ENCODE results near the gene KLHL10. TPM values are rescaled to one million over a fixed set of nuclear protein-coding genes. Genes with fewer than 3 reads are reported as not detected.

KLHL10 gene
- total and polyA plus RNA-seq, 2 of the 13 experiments (the other 11 are each of a cell fraction or from before 2014, with no cell fraction given): 0.04 to 0.08 TPM

DNA sequence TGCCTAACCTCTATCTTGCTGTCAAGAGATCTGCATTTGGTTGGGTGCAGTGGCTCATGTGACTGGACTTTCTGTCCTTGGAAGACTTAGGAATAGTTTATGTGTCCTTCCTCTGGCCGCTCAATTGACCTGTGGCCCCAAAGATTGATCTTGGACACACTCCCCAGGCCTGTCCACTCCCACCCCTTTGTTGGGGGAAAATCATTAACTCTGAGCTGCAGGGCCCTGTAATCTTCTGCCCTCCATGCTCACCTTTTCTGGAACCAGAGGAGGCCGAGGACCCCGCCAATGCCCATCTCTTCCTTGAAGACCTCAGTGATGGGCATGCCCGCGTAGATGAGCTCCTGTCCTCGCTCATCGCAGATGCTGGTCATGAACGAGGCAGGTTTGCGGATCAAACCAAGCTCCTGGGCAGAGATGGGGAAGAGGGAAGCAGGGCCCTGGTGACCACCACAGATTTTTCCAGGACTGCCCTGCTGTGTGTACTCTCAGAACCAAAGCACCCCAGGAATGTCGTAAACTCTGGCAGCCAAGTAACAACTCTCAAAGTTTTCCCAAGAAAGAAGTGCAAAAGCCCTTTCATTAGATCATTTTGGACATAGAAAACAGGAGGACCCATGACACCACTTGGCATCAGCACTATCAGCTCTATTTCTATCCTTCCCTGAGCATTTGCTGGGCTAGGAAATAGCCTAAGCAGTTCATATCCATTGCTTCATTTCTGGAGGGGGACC, 36.1 kb downstream of the KLHL10 start:
- no peaks in the 10 kb centered on the region for H3K9me3 ChIP-seq (ENCODE audit: low read length)
- no TSS peak for BruUV-seq (replicated peaks)
- DNase-seq (ENCODE audit: low spot score) (no peak), FAIRE-seq (no peak), ATAC-seq (peak; percentile 80)
- in situ Hi-C loops (cut with HindIII; ENCODE audit: extremely low pct_ligation_motif_present, low pct_unique_long_range_greater_than_20kb) (no loop called here), intact Hi-C loops (cut with micrococcal nuclease; ENCODE audit: unreplicated experiment) (no loop called here)
- peaks cover 34 to 67% of the 10 kb centered on the region in 2 experiments for H3K36me3 ChIP-seq (replicated peaks in 1 of 2; ENCODE audit: control insufficient read depth in 1 of 2, insufficient read depth in 2 of 2, low read length in 2 of 2)
- H2AFZ ChIP-seq (ENCODE audit: low read length): no peak overlapping the region
- H3K4me2 ChIP-seq (ENCODE audit: low read depth, low read length): no peak overlapping the region
- no peak overlapping the region for H3K4me3 ChIP-seq (replicated peaks in 1 of 3; ENCODE audit: insufficient read depth in 1 of 3, low read depth in 2 of 3, low read length in 3 of 3)
- no peaks in the 10 kb centered on the region for H3K27me3 ChIP-seq (ENCODE audit: control insufficient read depth in 1 of 2, insufficient read depth in 2 of 2, low read length in 2 of 2)
- no peaks in the 10 kb centered on the region for H3K79me2 ChIP-seq (ENCODE audit: insufficient read depth, low read length)
- 85% methylated on average over 10 of the region's 10 CpGs for WGBS (ENCODE audit: low lambda C conversion rate)
- peak overlapping the region; percentile 51 for H3K27ac ChIP-seq (ENCODE audit: extremely low read length, insufficient read depth, low read length)
- POLR2A ChIA-PET: interaction anchor here (0.7 to 2.2 kb wide), 4 partner anchors 9 to 185 kb away, joined by 3 to 21 read pairs (median 6); partner anchors contain the start of genes KLHL11 and ODAD4
- H3K9ac ChIP-seq (ENCODE audit: insufficient read depth, low read depth, low read length): no peak overlapping the region
- H3K4me1 ChIP-seq (ENCODE audit: insufficient read depth, low read length): peaks cover 64% of the 10 kb centered on the region
- no peaks in the 10 kb centered on the region for H4K20me1 ChIP-seq (ENCODE audit: insufficient read depth, low read length)
- CTCF ChIA-PET (ENCODE audit: low intra/inter-chr PET ratio, low total read pairs): no interaction called here
- TF ChIP-seq MED1 (CRISPR knock-in tag; IDR thresholded peaks at IDR 0.05) (0 out of 2 replicates have a peak, but pooled peaks have one; percentile 14), SOX6 (IDR thresholded peaks at IDR 0.05) (no peak), SOX6 (CRISPR knock-in tag; IDR thresholded peaks at IDR 0.05) (peak; percentile 71), LCORL (IDR thresholded peaks at IDR 0.05) (no peak), LCORL (CRISPR knock-in tag; IDR thresholded peaks at IDR 0.05) (0 out of 2 replicates have a peak, but pooled peaks have one; percentile 37), MIXL1 (CRISPR knock-in tag; IDR thresholded peaks at IDR 0.05) (no peak), FOXC1 (CRISPR knock-in tag; IDR thresholded peaks at IDR 0.05; ENCODE audit: borderline replicate concordance) (0 out of 2 replicates have a peak, but pooled peaks have one; percentile 29)
- TF ChIP-seq, protein P1, sequence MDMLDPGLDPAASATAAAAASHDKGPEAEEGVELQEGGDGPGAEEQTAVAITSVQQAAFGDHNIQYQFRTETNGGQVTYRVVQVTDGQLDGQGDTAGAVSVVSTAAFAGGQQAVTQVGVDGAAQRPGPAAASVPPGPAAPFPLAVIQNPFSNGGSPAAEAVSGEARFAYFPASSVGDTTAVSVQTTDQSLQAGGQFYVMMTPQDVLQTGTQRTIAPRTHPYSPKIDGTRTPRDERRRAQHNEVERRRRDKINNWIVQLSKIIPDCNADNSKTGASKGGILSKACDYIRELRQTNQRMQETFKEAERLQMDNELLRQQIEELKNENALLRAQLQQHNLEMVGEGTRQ (IDR thresholded peaks at IDR 0.05; ENCODE audit: low read depth, low read length): no peak
- TF ChIP-seq, protein P1 (CRISPR knock-in tag; IDR thresholded peaks at IDR 0.05; ENCODE audit: borderline replicate concordance): peak; percentile 75; the same call in 1 of the 2 replicates
- TF ChIP-seq, protein P2, sequence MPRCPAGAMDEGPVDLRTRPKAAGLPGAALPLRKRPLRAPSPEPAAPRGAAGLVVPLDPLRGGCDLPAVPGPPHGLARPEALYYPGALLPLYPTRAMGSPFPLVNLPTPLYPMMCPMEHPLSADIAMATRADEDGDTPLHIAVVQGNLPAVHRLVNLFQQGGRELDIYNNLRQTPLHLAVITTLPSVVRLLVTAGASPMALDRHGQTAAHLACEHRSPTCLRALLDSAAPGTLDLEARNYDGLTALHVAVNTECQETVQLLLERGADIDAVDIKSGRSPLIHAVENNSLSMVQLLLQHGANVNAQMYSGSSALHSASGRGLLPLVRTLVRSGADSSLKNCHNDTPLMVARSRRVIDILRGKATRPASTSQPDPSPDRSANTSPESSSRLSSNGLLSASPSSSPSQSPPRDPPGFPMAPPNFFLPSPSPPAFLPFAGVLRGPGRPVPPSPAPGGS (CRISPR knock-in tag; IDR thresholded peaks at IDR 0.05): 0 out of 2 replicates have a peak, but pooled peaks have one; percentile 22
- TF ChIP-seq, protein P3, sequence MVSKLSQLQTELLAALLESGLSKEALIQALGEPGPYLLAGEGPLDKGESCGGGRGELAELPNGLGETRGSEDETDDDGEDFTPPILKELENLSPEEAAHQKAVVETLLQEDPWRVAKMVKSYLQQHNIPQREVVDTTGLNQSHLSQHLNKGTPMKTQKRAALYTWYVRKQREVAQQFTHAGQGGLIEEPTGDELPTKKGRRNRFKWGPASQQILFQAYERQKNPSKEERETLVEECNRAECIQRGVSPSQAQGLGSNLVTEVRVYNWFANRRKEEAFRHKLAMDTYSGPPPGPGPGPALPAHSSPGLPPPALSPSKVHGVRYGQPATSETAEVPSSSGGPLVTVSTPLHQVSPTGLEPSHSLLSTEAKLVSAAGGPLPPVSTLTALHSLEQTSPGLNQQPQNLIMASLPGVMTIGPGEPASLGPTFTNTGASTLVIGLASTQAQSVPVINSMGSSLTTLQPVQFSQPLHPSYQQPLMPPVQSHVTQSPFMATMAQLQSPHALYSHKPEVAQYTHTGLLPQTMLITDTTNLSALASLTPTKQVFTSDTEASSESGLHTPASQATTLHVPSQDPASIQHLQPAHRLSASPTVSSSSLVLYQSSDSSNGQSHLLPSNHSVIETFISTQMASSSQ (IDR thresholded peaks at IDR 0.05; ENCODE audit: low read depth): 0 out of 2 replicates have a peak, but pooled peaks have one; percentile 29
- TF ChIP-seq, protein P3 (CRISPR knock-in tag; IDR thresholded peaks at IDR 0.05; ENCODE audit: borderline replicate concordance): no peak
- TF ChIP-seq, protein P4, sequence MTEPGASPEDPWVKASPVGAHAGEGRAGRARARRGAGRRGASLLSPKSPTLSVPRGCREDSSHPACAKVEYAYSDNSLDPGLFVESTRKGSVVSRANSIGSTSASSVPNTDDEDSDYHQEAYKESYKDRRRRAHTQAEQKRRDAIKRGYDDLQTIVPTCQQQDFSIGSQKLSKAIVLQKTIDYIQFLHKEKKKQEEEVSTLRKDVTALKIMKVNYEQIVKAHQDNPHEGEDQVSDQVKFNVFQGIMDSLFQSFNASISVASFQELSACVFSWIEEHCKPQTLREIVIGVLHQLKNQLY (CRISPR knock-in tag; IDR thresholded peaks at IDR 0.05): 0 out of 2 replicates have a peak, but pooled peaks have one; percentile 16
- TF ChIP-seq, protein P5, sequence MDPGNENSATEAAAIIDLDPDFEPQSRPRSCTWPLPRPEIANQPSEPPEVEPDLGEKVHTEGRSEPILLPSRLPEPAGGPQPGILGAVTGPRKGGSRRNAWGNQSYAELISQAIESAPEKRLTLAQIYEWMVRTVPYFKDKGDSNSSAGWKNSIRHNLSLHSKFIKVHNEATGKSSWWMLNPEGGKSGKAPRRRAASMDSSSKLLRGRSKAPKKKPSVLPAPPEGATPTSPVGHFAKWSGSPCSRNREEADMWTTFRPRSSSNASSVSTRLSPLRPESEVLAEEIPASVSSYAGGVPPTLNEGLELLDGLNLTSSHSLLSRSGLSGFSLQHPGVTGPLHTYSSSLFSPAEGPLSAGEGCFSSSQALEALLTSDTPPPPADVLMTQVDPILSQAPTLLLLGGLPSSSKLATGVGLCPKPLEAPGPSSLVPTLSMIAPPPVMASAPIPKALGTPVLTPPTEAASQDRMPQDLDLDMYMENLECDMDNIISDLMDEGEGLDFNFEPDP (CRISPR knock-in tag; conservative IDR thresholded peaks at IDR 0.05): 0 out of 2 replicates have a peak, but pooled peaks have one; percentile 84
